Right atrium auricular region (tissue), 2 donors: ENCODE data around the gene PGP. TPM values are rescaled to one million over a fixed set of nuclear protein-coding genes. Genes with fewer than 3 reads are reported as not detected.

Source experiments
- DNase-seq: peaks from one replicate; pipeline ENCODE4 v3.0.0-alpha.2; 2019; ENCODE audit warnings: low spot score
- H3K27ac ChIP-seq, 2 donors: fragments of 200-600 bp; sonication (generic); 1 replicate in 1 of 2; 2 replicates in 1 of 2; pipeline ENCODE4 v1.5.1; 2016 to 2019
- H3K27me3 ChIP-seq, 2 donors: fragments of 200-600 bp; sonication (generic); one replicate each; pipeline versions ENCODE4 v1.5.1 to v1.6.0; 2017 to 2019
- H3K36me3 ChIP-seq: fragments of 200-600 bp; sonication (generic); one replicate; pipeline ENCODE4 v1.5.1; 2016
- H3K4me1 ChIP-seq, 2 donors: fragments of 200-600 bp; sonication (generic); one replicate each; pipeline versions ENCODE4 v1.5.1 to v1.6.0; 2017 to 2019
- H3K4me3 ChIP-seq, 2 donors: fragments of 200-600 bp; sonication (generic); 1 replicate in 1 of 2; 2 replicates in 1 of 2; pipeline ENCODE4 v1.5.1; 2017 to 2019; ENCODE audit warnings: mild to moderate bottlenecking in 1 of 2, moderate library complexity in 1 of 2
- H3K9me3 ChIP-seq, 2 donors: fragments of 200-600 bp; sonication (generic); one replicate each; pipeline ENCODE4 v1.5.1; 2019
- total RNA-seq, 2 donors: library from RNA; depleted of rRNA; stranded (reverse); fragments of >200 nt; gene quantifications; one replicate each; pipeline ENCODE4 v1.1.0, GENCODE V29; 2016
- TF ChIP-seq, protein P1 (sequence below), 2 donors: fragments of 200-600 bp; sonication (generic); IDR thresholded peaks; one replicate each; pipeline ENCODE4 v1.5.1; 2019; ENCODE audit warnings: antibody characterized with exemption in 2 of 2

The PGP gene
- total RNA-seq, 2 donors from 2014 or later: 15.5 to 17.7 TPM

DNA sequence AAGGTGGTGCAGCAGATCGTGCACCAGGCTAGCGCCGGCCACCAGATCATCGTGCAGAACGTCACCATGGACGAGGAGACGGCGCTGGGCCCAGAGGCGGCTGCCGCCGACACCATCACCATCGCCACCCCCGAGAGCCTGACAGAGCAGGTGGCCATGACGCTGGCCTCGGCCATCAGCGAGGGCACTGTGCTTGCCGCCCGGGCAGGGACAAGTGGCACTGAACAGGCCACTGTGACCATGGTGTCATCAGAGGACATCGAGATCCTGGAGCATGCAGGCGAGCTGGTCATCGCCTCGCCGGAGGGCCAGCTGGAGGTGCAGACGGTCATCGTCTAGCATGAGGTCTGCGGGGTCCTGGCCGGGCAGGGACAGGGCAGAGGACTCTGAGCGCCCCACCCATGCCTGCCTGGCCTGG lies 20.6 kb upstream of the PGP start:
- Histone ChIP-seq H3K4me3 (no peak overlapping the region), H3K36me3 (peaks cover 57% of the 10 kb centered on the region), H3K27ac (no peak overlapping the region), H3K9me3 (no peaks in the 10 kb centered on the region), H3K27me3 (no peaks in the 10 kb centered on the region), H3K4me1 (peaks cover 0 to 25% of the 10 kb centered on the region in 2 donors)
- DNase-seq: no peak
- TF ChIP-seq, protein P1, sequence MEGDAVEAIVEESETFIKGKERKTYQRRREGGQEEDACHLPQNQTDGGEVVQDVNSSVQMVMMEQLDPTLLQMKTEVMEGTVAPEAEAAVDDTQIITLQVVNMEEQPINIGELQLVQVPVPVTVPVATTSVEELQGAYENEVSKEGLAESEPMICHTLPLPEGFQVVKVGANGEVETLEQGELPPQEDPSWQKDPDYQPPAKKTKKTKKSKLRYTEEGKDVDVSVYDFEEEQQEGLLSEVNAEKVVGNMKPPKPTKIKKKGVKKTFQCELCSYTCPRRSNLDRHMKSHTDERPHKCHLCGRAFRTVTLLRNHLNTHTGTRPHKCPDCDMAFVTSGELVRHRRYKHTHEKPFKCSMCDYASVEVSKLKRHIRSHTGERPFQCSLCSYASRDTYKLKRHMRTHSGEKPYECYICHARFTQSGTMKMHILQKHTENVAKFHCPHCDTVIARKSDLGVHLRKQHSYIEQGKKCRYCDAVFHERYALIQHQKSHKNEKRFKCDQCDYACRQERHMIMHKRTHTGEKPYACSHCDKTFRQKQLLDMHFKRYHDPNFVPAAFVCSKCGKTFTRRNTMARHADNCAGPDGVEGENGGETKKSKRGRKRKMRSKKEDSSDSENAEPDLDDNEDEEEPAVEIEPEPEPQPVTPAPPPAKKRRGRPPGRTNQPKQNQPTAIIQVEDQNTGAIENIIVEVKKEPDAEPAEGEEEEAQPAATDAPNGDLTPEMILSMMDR (IDR thresholded peaks at IDR 0.05): no peak

DNA sequence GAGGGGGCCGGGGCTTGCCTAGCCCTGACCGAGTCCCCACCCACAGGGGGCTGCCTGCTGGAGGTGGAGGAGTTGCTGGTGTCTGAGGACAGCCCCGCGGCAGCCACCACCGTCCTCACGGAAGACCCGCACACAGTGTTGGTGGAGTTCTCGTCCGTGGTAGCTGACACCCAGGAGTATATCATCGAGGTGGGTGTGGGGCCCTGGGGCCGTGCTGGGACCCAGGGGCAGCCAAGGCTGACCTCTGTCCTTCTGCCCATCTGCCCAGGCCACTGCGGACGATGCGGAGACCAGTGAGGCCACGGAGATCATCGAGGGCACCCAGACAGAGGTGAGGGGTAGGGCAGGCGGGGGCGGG lies 20.2 kb upstream of the PGP start:
- DNase-seq: no peak
- Histone ChIP-seq H3K4me3 (no peak overlapping the region), H3K27me3 (no peaks in the 10 kb centered on the region), H3K9me3 (no peaks in the 10 kb centered on the region), H3K27ac (no peak overlapping the region), H3K4me1 (peaks cover 0 to 25% of the 10 kb centered on the region in 2 donors), H3K36me3 (peaks cover 60% of the 10 kb centered on the region)
- TF ChIP-seq, protein P1 (IDR thresholded peaks at IDR 0.05): no peak

DNA sequence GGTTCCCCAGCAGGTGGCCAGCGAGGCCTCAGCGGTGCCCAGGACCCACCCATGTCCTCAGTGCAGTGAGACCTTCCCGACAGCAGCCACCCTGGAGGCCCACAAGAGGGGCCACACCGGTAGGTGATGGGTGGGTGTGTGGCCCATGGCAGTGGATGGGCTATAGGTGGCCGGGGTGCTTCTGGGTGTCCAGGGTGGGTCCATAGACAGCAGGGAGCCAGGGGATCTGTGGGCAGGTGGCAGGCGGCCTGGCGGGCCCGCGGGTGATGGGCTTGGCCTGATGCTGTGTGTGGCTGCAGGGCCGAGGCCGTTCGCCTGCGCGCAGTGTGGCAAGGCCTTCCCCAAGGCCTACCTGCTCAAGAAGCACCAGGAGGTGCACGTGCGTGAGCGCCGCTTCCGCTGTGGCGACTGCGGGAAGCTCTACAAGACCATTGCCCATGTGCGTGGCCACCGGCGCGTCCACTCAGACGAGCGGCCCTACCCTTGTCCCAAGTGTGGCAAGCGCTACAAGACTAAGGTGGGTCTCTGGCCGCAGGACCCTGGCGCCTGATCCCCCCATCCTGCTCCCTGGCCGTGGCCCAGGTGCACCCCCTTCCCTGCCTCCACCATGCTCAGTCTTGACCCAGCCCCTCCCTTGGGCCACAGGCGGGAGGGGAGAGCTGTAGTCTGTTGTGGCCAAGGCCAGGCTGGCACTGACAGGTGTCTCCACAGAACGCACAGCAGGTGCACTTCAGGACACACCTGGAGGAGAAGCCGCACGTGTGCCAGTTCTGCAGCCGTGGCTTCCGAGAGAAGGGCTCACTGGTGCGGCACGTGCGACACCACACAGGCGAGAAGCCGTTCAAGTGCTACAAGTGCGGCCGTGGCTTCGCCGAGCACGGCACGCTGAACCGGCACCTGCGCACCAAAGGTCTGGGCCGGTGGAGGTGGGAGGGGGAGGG lies 19.5 kb upstream of the PGP start:
- Histone ChIP-seq H3K9me3 (no peaks in the 10 kb centered on the region), H3K4me3 (no peak overlapping the region), H3K27me3 (no peaks in the 10 kb centered on the region), H3K4me1 (peaks cover 0 to 25% of the 10 kb centered on the region in 2 donors), H3K36me3 (peaks cover 67% of the 10 kb centered on the region), H3K27ac (no peak overlapping the region)
- DNase-seq: no peak
- TF ChIP-seq, protein P1 (IDR thresholded peaks at IDR 0.05): no peak

DNA sequence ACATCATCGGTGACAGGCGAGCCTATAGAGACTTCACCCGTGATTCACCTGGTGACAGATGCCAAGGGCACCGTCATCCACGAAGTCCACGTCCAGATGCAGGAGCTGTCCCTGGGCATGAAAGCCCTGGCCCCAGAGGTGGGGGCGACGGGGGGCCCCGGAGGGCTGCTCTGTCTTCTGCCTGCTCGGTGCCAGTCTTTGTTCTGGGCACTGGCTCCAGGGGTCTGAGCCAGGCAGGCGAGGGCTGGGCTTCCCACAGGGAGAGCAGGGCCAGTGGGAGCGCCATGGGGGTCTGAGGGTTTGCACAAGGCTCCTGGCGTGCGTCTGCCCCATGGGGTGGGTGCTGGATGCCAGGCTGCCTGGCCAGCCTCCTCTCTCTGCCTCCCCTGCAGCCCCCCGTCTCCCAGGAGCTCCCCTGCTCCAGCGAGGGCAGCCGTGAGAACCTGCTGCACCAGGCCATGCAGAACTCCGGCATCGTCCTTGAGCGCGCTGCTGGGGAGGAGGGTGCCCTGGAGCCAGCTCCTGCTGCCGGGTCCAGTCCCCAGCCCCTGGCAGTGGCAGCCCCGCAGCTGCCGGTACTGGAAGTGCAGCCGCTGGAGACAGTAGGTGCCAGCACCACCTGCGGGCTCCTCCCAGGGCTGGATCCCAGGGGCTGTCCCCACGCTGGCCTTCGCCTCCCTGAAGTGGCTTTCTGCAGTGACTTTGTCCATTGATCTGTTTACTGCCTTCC lies 18.6 kb upstream of the PGP start:
- no peaks in the 10 kb centered on the region for H3K9me3 ChIP-seq
- no peak overlapping the region for H3K4me3 ChIP-seq
- DNase-seq: no peak
- H3K27ac ChIP-seq: no peak overlapping the region
- no peaks in the 10 kb centered on the region for H3K27me3 ChIP-seq
- H3K4me1 ChIP-seq: peaks cover 0 to 25% of the 10 kb centered on the region in 2 donors
- H3K36me3 ChIP-seq: peaks cover 76% of the 10 kb centered on the region
- TF ChIP-seq, protein P1 (IDR thresholded peaks at IDR 0.05): no peak

DNA sequence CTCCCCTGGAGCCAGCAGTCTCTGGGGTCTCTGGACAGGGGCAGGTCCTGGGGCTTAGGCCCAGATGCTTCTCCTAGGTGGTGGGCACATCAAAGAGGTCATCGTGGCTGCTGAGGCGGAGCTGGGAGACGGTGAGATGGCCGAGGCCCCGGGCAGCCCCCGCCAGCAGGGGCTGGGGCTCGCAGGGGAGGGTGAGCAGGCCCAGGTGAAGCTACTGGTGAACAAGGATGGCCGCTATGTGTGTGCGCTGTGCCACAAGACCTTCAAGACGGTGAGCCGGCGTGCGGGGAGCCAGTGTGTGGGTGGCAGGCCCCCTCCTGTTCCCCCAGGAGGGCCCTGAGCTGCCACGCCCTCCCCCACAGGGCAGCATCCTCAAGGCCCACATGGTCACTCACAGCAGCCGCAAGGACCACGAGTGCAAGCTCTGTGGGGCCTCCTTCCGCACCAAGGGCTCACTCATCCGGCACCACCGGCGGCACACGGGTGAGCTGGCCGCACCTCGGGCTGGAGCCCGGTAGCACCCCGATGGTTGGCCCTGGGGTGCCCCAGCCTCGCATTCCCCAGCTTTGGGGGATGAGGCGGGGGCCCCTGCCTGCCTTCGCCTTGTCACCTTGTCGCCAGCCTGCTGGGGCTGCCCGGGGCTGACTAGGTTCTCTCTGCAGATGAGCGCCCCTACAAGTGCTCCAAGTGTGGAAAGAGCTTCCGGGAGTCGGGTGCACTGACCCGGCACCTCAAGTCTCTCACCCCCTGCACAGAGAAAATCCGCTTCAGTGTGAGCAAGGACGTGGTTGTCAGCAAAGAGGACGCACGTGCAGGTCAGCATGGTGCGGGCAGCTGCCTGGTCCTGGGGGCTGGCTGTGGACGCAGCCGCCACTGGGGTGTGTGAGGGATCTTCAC lies 17.7 kb upstream of the PGP start:
- H3K36me3 ChIP-seq: peaks cover 77% of the 10 kb centered on the region
- no peak for DNase-seq

More for the DNA sequence above, 17.7 kb upstream of the PGP start:
- Histone ChIP-seq H3K4me3 (no peak overlapping the region), H3K27ac (no peak overlapping the region), H3K27me3 (no peaks in the 10 kb centered on the region), H3K4me1 (peaks cover 0 to 17% of the 10 kb centered on the region in 2 donors), H3K9me3 (no peaks in the 10 kb centered on the region)
- TF ChIP-seq, protein P1 (IDR thresholded peaks at IDR 0.05): no peak
